NCI-H82 treated with DMSO at 0.1 percent for 48 hours (cell line): Measurements from ENCODE around the gene HAPSTR1.
"Not testable (repeated sequence)": the region's sequence is repeated elsewhere in the genome, so short reads cannot be mapped to it uniquely, and the experiment has no call there.

ENCODE experiments used
- DNase-seq: peaks from one replicate; lab custom pipeline; 2025; ENCODE audit not compliant: unreplicated experiment; lab: John Stamatoyannopoulos, UW

The HAPSTR1 gene

DNA sequence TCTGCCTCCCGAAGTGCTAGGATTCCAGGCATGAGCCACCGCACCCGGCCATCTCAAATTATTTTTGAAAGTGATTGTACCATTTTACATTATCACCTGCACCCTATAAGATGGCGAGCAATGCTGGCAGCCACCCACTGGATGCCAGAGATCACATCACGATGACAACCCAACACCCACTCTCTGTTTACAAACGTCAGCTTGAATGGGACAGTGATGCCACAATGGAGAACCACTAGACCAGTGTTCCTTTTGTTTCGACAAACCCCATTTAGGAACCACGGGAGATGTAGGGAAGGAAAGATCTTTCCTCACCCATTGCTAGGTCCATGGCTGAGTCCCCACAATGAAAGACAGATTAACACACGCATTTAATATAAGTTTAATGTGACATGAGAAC is 20.1 kb upstream of the HAPSTR1 start:
- DNase-seq, result no peak

DNA sequence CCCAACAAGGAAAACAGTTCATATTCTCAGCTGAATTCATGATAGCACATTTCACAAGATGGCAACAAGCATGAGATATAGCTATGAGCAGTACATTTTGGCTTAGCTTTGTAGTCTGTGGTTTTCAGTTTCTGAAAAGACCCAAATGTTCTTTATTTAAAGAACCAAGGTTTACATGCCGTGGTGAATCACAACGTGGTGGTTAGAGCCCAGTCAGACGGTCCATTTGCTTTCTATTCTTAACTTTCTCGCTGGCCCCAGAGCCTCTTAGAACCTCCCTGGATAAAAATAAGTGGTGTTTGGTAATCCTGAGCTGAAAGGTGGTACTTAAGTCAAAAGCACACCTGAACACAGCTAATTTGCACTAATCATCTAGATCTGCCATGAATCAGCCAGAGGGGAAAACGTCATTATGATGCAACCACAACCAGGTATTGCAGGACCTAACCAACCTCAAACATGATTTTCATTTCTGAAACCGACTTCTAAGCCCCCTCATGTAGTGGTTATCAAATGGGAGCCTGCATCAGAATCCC is 18.6 kb upstream of the HAPSTR1 start:
- DNase-seq, result no peak

DNA sequence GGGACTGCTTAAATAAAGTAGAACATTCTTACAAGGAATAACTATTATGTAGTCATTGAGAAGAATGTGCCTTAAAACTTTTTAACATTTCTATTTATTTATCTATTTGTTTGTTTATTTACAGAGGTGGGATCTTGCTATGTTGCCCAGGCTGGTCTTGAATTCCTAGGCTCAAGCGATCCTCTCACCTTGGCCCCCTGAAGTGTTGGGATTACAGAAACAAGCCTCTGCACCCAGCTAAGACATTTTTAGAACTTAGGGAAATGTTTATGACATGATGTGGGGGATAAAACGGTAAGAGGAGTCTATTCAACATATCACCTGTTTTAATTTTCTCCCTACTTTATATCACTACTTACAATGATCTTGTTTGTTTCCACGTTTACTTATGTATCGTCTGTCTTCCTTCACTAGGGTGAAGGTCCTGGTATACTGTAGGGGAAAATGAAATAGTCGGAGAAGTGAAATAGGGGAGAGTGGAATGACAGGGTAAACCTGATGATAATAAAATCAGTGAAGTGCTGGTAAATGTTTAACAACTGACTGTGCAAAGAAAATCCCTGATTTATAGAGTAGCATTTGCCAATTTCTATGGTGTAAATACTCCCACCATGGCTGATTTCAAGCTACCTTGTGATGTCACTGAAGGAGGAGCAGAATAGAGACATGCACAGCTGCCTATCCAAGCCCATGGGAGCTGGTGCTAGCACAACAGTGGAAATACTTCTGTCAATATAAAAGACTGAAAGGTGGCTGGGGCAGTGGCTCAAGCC is 16.0 kb upstream of the HAPSTR1 start:
- no peak for DNase-seq

DNA sequence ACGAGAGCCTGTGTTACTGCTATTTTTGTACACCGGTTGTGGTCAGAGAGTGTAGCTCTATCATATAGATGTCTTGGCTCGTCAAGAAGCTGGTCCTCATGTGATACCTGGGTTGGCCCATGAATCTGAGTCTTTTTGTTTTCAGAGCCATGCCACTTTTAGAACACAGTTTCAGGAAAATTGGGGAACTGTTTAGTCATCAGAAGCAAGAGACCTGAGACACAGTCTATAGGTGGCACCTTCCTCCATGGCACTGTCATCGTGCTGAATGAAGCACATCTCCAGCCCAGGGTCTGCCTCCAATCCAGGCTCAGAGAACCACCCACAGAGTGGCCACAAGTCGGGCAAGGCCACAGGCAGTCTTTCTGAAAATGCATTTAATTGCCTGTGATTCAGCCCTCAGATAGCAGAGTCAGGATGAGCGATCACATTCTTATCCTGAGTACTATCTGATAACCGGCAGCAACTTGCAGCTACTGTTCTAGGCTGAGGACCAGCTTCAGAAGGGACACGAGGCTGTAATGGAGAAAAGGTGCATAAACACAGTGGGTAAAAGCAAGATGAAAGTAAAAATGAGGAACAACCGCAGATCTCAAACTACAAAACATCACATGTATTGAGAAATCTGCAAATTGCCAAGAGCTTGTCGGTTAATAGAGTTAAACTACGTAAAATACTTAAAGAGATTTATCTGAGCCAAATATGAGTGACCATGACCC is 14.2 kb upstream of the HAPSTR1 start:
- no peak for DNase-seq

DNA sequence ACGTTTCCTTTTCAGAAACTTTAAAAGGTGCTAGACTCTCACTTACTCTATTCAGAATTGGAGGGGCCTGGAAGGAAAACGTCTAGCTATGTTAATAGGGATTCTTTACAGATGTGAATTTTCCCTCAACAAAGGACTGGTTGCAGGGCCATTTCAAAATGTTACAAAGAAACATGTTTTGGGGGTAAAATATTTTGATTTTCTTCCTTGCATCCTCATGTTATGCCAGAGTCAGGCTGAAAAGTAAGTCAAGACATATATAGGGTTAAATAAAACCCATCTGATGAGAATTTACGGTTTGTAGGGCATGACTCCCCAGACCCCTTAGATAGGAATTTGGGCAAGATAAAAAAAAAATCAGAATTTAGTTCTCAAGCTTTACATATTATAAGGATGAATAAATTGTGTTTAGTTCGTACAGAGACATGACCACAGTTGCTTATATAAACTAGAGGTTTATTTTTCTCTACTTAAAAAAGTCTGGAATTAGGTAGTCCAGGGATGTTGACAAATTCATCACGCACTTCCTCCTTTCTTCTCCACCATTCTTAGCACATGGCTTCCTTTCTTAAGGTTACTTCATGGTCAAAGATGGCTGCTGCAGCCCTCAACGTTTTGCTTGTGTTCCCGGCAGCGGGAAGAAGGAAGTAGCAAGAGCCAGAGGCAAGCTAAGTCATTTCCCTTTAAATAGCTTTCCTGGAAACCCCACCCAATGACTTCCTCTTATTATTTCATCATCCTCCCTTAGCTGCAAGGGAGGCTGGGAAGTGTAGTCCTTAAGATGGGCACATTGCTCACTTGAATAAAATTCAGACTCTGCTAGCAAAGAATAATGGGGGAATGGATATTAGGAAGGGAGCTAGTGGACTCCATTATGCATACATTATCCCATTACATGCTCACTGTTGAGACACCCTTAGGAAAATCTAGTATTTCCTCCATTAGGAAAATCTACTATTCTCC is 12.7 kb upstream of the HAPSTR1 start:
- DNase-seq, result peak; percentile 60

DNA sequence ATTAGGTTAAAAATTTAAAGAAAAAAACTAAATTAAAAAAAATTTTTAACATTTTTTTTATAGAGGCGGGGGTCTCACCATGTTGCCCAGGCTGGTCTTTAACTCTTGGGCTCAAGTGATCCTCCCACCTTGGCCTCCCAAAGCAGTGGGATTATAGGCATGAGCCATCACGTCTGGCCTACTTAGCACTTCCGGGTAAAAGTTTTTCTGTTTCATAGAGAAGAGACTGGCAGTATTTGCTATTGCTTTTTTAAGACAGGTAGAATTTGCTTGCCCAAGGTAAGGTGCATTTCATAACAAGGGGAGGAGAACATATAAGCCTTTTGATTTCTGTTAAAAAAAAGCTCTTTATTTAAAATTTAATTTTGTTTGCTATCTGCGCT is 12.0 kb upstream of the HAPSTR1 start:
- no peak for DNase-seq

DNA sequence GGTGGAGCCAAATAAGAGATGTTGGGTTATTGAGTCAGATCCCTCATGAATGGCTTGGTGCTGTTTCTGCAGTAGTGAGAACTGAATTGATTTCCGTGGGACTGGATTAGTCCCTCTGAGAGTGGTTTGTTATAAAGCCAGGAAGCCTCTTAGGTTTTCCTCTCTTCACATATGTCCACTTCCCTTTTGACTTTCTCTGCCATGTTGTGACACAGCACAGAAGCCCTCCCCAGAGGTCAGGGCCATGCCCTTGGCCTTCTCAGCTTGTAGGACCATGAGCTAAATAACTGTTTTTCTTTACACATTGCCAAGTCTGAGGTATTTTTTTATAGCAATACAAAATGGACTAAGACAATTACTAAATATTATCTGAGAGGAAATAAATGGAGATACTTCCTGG is 10.3 kb upstream of the HAPSTR1 start:
- DNase-seq, result no peak

DNA sequence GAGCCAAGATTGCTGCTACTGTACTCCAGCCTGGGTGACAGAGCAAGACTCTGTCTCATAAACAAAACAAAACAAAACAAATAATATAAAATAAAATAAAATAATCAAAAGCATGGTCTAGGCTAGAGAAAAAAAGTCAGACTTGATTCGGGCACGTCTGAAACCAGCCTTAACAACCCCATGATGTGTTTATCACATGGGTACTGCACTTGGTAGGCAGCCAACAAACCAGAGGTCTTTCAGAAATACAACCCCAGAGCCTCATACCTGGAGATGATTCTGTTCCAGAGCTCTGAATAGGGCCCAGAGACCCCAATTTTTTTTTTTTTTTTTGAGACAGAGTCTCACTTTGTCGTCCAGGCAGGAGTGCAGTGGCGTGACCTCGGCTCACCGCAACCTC is 9.6 kb upstream of the HAPSTR1 start:
- DNase-seq, result no peak

DNA sequence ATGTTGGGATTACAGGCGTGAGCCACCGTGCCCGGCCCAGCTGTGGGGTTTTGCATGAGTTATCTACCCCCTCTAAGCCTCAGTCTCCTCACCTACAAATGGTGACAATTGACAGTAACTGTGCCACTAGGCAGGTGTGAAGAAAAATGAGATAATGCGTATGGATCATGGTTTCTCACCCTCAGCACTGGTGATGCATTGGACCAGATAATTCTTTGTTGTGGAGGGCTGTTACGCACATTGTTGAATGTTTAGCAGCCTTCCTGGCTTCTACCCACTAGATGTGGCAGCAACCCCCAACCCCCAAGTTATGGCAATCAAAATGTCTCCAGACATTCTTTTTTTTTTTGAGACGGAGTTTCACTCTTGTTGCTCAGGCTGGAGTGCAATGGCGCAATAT is 9.0 kb upstream of the HAPSTR1 start:
- DNase-seq, result no peak

DNA sequence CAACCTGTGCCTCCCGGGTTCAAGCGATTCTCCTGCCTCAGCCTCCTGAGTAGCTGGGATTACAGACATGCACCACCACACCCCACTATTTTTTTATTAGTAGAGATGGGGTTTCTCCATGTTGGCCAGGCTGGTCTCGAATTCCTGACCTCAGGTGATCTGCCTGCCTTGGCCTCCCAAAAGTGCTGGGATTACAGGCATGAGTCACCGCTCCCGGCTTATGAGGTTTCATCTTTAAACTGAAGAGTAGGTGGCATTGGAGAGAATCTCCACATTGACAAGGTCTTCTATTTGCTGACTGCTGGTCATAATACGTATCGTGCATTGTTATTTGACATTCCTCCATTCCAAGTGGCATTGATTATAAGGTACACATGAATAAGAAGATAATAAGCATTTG is 3.7 kb upstream of the HAPSTR1 start:
- not testable (repeated sequence) for DNase-seq

DNA sequence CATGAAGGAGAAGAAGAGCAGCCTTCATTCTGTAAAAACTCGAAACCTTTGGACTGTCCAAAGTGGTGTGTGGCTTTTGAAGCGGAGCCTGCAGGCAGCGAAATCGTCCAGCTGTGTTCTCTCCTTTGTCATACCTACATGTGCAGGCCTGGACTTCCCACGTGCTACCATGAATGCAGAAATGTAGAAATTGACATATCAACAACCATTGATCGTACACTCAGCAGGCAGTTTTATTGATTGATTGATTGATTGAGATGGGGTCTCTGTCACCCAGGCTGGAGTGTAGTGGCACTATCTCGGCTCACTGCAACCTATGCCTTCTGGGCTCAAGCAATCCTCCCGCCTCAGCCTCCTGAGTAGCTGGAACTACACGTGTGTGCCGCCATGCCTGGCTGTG is 2.6 kb upstream of the HAPSTR1 start:
- DNase-seq, result no peak

DNA sequence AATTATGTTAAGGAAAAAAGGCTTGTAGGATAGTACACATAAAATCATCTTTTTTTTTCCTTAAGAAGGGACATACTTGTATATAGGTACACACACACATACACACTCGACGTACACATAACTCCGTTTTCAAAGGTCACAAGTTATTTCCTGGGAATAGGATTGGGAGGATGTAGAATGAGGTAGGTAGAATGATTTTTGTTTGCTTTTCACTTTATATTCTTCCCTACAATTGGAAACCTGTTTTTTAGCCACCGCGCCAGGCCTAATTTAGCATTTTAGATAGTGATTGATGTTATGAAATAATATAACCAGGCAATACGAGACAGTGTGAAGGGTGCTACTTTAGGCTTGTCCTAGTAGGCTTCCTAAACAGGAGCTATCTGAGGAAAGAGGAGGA is 1.8 kb upstream of the HAPSTR1 start:
- DNase-seq, result no peak

DNA sequence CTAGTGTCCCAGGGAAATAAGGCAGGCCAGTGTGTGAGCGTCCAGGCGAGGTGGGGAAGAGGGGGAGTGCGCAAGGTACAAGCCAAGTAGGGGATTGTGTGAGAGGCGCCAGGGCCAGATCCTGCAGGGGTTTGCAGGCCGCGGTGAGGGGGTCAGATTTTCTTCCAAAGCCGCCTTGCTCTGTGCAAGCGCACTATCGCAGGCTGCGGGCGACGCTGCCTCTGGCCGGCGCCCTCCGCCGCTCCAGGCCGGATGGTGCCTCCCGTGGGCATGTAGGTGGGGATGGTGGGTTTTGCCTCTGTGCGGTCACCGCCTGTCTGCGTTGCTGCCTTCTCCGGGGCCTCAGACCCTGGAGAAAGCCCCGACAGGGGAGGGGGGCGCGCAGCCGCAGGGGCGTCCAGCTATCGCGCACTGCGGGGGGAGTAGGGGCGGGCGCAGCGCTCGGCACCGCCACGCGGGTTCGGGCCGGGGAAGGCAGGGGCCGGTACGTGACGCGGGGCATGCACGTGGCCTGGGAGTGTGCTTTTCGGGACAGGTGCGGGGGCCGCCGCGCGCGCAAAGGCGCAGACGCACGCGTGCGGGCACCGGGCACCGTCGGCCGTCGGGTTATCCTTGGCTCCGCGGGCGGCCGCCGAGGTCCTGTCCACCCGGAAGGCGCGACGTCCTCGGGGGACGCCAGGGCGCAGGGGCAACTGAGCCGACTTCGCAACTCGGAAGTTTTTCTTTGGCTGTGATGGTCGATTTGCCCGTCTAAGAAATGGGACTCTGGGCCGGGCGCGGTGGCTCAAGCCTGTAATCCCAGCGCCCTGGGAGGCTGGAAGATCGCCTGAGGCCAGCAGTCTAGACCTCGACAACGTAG is 1.1 kb upstream of the HAPSTR1 start:
- peak; percentile 30 for DNase-seq

DNA sequence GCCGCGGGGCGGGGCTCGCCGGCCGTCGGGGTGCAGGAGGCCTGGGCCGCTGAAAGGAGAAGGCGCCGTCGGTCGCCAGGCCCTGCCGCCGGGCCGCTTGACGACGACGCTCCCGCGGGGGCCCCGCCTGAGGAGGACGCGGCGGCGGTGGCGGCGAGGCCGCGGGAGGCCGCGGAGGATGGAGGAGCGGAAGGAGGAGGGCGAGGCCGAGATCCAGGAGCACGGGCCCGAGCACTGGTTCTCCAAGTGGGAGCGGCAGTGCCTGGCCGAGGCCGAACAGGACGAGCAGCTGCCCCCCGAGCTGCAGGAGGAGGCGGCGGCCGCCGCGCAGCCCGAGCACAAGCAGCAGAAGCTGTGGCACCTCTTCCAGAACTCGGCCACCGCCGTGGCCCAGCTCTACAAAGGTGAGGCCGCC is 430 bp downstream of the HAPSTR1 start:
- no peak for DNase-seq

DNA sequence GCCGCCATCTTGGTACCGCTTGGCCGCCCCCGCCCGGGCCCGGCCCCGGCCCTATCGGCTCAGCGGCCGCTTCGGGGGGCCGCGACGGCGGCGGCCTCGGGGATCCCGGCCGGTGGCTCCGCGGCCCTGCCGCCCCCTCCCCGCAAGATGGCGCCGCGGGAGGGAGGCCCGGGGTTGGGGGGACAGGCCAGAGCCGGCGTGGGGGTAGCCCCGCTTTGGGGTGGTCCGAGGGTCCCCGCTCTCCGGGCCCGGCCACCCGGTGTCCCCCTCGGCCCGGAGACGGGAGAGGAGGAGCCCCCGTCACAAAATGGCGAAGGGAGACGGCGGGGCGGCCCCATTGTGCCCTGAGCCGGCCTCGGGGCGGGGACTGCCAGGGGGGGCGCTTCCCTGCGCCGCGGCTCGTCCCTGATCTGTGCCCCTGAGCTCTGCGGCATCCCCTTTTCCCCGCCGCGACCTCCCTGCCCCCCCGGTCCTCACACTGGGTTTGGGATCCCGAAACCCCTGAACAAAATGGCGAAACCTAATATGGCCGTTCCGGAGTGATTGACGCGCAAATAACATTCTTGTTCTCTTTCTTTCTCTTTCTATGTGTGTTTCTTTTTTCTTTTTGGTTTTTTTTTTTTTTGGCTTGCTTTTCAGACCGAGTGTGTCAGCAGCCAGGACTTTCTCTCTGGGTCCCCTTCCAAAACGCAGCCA is 986 bp downstream of the HAPSTR1 start:
- DNase-seq, result no peak

DNA sequence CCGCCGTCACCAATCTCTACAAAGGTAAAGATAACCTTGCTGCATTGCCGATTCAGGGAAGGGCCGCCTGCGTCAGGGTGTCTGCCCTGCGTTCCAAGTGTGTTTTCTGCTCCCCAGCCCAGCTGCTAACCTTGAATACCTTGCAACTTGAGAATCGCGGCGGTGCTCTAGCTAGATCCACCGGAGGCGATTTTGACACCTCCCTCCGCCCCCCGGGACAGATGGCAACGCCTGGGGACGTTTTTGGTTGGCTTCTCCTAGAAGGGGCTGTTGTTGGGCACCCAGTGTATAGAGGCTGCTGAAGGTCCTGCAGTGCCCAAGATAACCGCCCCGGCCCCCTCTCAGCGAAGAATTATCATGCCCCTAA is 1.5 kb downstream of the HAPSTR1 start:
- DNase-seq, result no peak

DNA sequence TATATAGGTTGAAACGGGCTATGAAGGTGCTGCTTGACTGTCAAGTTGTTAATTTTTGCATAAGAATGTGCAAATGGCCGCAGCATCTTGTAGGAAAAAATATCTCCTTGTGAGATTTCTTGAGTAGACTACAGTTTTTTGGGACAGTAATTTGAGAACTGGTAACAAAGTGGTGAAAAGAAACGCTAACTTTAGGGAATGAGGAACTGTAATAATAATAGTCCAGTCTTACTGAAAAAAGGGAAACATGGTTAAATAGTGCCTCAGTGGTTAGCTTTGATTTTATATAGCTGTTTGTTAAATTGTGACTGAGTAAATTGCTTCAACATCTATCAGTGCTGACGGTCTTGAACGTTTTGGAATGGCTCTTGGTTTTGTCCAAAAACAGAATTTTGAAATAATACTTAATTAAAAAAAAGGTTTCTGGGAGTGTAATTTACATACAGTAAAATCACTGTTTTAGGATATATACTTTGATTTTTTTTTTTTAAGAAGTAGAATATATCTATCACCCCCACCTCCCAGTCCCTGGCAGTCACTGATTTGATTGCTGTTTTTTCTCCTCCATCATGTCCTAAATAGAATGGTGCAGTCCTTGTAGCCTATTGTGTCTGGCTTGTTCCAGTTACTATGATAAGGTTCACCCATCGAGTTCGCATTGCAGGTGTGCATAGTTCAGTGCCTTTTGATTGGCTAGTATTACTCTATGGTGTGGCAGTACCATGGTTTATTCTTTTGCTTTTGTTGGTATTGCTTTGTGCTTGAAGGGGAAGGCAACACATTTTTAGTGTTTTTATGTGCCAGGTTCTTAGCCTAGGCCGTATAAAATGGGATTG is 2.8 kb downstream of the HAPSTR1 start:
- no peak for DNase-seq

DNA sequence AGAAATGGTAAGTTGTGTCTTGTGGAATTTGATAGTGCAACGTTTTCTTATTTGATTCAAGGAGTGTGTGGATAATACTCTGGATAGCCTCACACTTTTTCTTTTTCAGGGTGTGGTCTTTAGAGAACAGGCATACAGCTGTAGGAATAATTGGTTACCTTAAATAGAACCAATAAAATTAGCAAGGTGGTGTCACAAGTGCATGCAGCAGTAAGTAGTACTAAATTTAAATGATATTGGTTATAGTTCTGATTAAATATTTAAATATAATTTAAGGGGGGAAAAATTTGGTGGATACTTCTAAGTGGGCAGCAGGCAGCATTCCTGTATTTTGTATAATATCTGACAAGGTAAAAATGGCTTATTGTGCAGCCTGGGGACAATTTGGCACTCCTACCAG is 3.7 kb downstream of the HAPSTR1 start:
- DNase-seq, result no peak
